Astrocyte (in vitro differentiated cells and primary cell): ENCODE data around the gene COMT. TPM values are rescaled to one million over a fixed set of nuclear protein-coding genes. Genes with fewer than 3 reads are reported as not detected.

Source experiments
- DNase-seq: peaks from one replicate; pipeline ENCODE4 v3.0.0-alpha.2; 2010; ENCODE audit warnings: low read depth
- FAIRE-seq: peaks from 2 replicates; lab custom pipeline; 2011; peaks lifted over from hg19 to GRCh38; lab: Jason Lieb, UNC
- H2AFZ ChIP-seq: 2 replicates; pipeline ENCODE4 v1.6.0; 2012; ENCODE audit warnings: low read depth, low read length, inconsistent platforms
- H3K27ac ChIP-seq: 2 replicates; pipeline ENCODE4 v1.5.1; 2011; ENCODE audit warnings: low read depth, low read length, inconsistent platforms
- H3K27me3 ChIP-seq: 2 replicates; pipeline ENCODE4 v1.6.0; 2011; ENCODE audit warnings: low read length, inconsistent platforms; ENCODE audit not compliant: insufficient read depth
- H3K36me3 ChIP-seq: 2 replicates; pipeline ENCODE4 v1.5.1; 2011; ENCODE audit warnings: low read length, inconsistent platforms; ENCODE audit not compliant: insufficient read depth
- H3K4me1 ChIP-seq: 2 replicates; pipeline ENCODE4 v1.5.1; 2011; ENCODE audit warnings: low read length, inconsistent platforms; ENCODE audit not compliant: insufficient read depth
- H3K4me2 ChIP-seq: 2 replicates; pipeline ENCODE4 v1.6.0; 2012; ENCODE audit warnings: low read length, inconsistent platforms
- H3K4me3 ChIP-seq: 2 replicates; pipeline ENCODE4 v1.5.1; 2011; ENCODE audit warnings: low read depth, mild to moderate bottlenecking, low read length, inconsistent platforms; ENCODE audit not compliant: insufficient read depth
- H3K79me2 ChIP-seq: 2 replicates; pipeline ENCODE4 v1.6.0; 2012; ENCODE audit warnings: mild to moderate bottlenecking, low read length, inconsistent platforms; ENCODE audit not compliant: insufficient read depth
- H3K9ac ChIP-seq: 2 replicates; pipeline ENCODE4 v1.6.0; 2012; ENCODE audit warnings: mild to moderate bottlenecking, low read length, inconsistent platforms
- H3K9me3 ChIP-seq: 2 replicates; pipeline ENCODE4 v1.5.1; 2012; ENCODE audit warnings: low read depth, mild to moderate bottlenecking, low read length, inconsistent platforms; ENCODE audit not compliant: insufficient read depth
- H4K20me1 ChIP-seq: 2 replicates; pipeline ENCODE4 v1.6.0; 2012; ENCODE audit warnings: low read length, inconsistent platforms; ENCODE audit not compliant: insufficient read depth
- H3K27ac Mint-ChIP-seq: one replicate; pipeline ENCODE4 v1.8.0; 2021; ENCODE audit warnings: mild to moderate bottlenecking, mixed read lengths; ENCODE audit not compliant: unreplicated experiment
- H3K27me3 Mint-ChIP-seq: one replicate; pipeline ENCODE4 v1.8.0; 2021; ENCODE audit warnings: low read depth, mixed read lengths; ENCODE audit not compliant: unreplicated experiment
- H3K36me3 Mint-ChIP-seq: one replicate; pipeline ENCODE4 v1.8.0; 2021; ENCODE audit warnings: low read depth, mixed read lengths; ENCODE audit not compliant: unreplicated experiment
- H3K4me1 Mint-ChIP-seq: one replicate; pipeline ENCODE4 v1.8.0; 2021; ENCODE audit warnings: low read depth, mixed read lengths; ENCODE audit not compliant: unreplicated experiment
- H3K4me3 Mint-ChIP-seq: one replicate; pipeline ENCODE4 v1.8.0; 2021; ENCODE audit warnings: mild to moderate bottlenecking, moderate library complexity, mixed read lengths; ENCODE audit not compliant: unreplicated experiment
- H3K9me3 Mint-ChIP-seq: one replicate; pipeline ENCODE4 v1.8.0; 2021; ENCODE audit warnings: mild to moderate bottlenecking, mixed read lengths; ENCODE audit not compliant: unreplicated experiment
- CTCF ChIP-seq: IDR thresholded peaks from 2 replicates; pipeline ENCODE4 v1.5.1; 2011; ENCODE audit warnings: low read depth, mild to moderate bottlenecking, inconsistent platforms, low read length, moderate library complexity; ENCODE audit not compliant: insufficient read depth
- EZH2 ChIP-seq: IDR thresholded peaks from 2 replicates; pipeline ENCODE4 v1.6.1; 2012; ENCODE audit warnings: mild to moderate bottlenecking, low read length, inconsistent platforms; ENCODE audit not compliant: insufficient read depth
- total RNA-seq: library from RNA; stranded (reverse); gene quantifications from 2 replicates; pipeline ENCODE4 v1.2.1, GENCODE V29; 2021

The COMT gene
- total RNA-seq, 1 donor from 2014 or later, result 116 TPM

- Histone ChIP-seq H3K4me2 (peak overlapping the region; percentile 90), H3K79me2 (peaks cover 43% of the 10 kb centered on the region)
- FAIRE-seq, result no peak
Observed at GRCh38 chr22:19940536-19941364, 822 bp upstream of the COMT start.

GRCh38 chr22:19942157-19943081 is 847 bp downstream of the COMT start:
- Mint-ChIP-seq H3K27me3 (no peaks in the 10 kb centered on the region), H3K27ac (peak overlapping the region; percentile 100), H3K4me3 (peak overlapping the region; percentile 92), H3K4me1 (peaks cover 29% of the 10 kb centered on the region), H3K9me3 (no peaks in the 10 kb centered on the region), H3K36me3 (peaks cover 9% of the 10 kb centered on the region)
- DNase-seq, result peak; percentile 69
- H3K4me1 ChIP-seq, result peaks cover 32% of the 10 kb centered on the region
- H2AFZ ChIP-seq, result peak overlapping the region; percentile 23
- peak overlapping the region; percentile 92 for H3K9ac ChIP-seq
- no peaks in the 10 kb centered on the region for H3K9me3 ChIP-seq
- TF ChIP-seq CTCF (no peak), EZH2 (no peak)
- H3K79me2 ChIP-seq, result peaks cover 58% of the 10 kb centered on the region
- no peaks in the 10 kb centered on the region for H3K27me3 ChIP-seq
- H3K4me3 ChIP-seq, result peak overlapping the region; percentile 70
- H3K27ac ChIP-seq, result peak overlapping the region; percentile 98
- no peaks in the 10 kb centered on the region for H4K20me1 ChIP-seq
- peak; percentile 37 for FAIRE-seq
- peak overlapping the region; percentile 90 for H3K4me2 ChIP-seq
- no peaks in the 10 kb centered on the region for H3K36me3 ChIP-seq

More at GRCh38 chr22:19940536-19941364, 822 bp upstream of the COMT start:
- peaks cover 29% of the 10 kb centered on the region for H3K4me1 ChIP-seq
- Mint-ChIP-seq H3K36me3 (peaks cover 15% of the 10 kb centered on the region), H3K27me3 (no peaks in the 10 kb centered on the region), H3K27ac (peak overlapping the region; percentile 87), H3K9me3 (peaks cover 13% of the 10 kb centered on the region), H3K4me3 (peak overlapping the region; percentile 86), H3K4me1 (peaks cover 22% of the 10 kb centered on the region)
- no peaks in the 10 kb centered on the region for H4K20me1 ChIP-seq
- no peak for TF ChIP-seq CTCF
- TF ChIP-seq EZH2, result no peak
- no peaks in the 10 kb centered on the region for H3K36me3 ChIP-seq
- H3K4me3 ChIP-seq, result peak overlapping the region; percentile 70
- H3K27me3 ChIP-seq, result no peaks in the 10 kb centered on the region
- peak overlapping the region; percentile 98 for H3K27ac ChIP-seq
- peak overlapping the region; percentile 92 for H3K9ac ChIP-seq
- H3K9me3 ChIP-seq, result no peaks in the 10 kb centered on the region
- peak overlapping the region; percentile 70 for H2AFZ ChIP-seq
- DNase-seq, result no peak
